ENCODE data around the gene MR1.

GRCh38 chr1:181086926-181087325, 53.1 kb downstream of the MR1 start:
- TF ChIP-seq CTCF (IDR thresholded peaks at IDR 0.05; ENCODE audit: insufficient read depth, low read depth, low read length) (no peak), EZH2 (IDR thresholded peaks at IDR 0.05; ENCODE audit: insufficient read depth, low read length) (no peak)
